ENCODE measurements around the gene HES6.

DNA sequence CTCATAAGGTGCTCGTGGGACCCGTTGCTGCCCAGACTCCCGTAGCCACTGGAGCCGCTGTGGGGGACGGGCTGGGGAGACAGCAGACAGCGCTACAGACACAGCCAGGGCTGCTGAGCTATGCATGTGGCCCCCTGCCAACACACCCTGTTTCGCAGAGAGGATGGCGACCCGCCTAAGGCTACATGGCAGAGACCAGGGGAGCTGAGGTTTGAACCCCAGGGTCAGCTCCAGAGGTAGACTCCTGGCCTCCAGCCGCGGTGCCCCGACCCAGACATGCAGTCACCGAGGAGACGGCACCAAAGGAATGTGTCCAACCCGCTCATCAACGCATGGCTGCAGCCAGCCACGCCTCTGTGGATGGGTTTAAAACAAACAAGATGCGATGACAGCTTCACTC lies 21.0 kb upstream of the HES6 start:
- TF ChIP-seq POLR2A (IDR thresholded peaks at IDR 0.05) = no peak
- TF ChIP-seq CTCF (IDR thresholded peaks at IDR 0.05) = no peak
- no peak for TF ChIP-seq EP300 (IDR thresholded peaks at IDR 0.05)
